ENCODE data around the gene FBLN1. TPM values are rescaled to one million over a fixed set of nuclear protein-coding genes. Genes with fewer than 3 reads are reported as not detected.

FBLN1 gene
- total and polyA plus RNA-seq, 2 of the 8 experiments (the other 6 are each of a cell fraction or from before 2014, with no cell fraction given) = 159 to 168 TPM

GRCh38 chr22:45647532-45648225 is 145.0 kb downstream of the FBLN1 start:
- Histone ChIP-seq H2BK15ac (ENCODE audit: low read length) (no peak overlapping the region), H2AFZ (ENCODE audit: low read length) (no peak overlapping the region), H3K79me1 (ENCODE audit: low read depth, low read length) (no peaks in the 10 kb centered on the region), H4K5ac (ENCODE audit: insufficient read length, low read depth, low read length) (no peak overlapping the region), H3K56ac (replicated peaks; ENCODE audit: insufficient read length, low read depth, low read length) (no peak overlapping the region), H3K36me3 (ENCODE audit: control insufficient read depth in 2 of 4, insufficient read depth in 4 of 4, low read length in 3 of 4) (no peaks in the 10 kb centered on the region), H2BK5ac (ENCODE audit: low read depth, low read length) (no peak overlapping the region), H4K91ac (replicated peaks; ENCODE audit: insufficient read length, low read length) (no peak overlapping the region), H3K4me2 (ENCODE audit: insufficient read depth in 1 of 2, low read depth in 2 of 2, low read length in 2 of 2) (no peak overlapping the region), H3K4me1 (replicated peaks in 1 of 4; ENCODE audit: control insufficient read depth in 3 of 4, insufficient read depth in 4 of 4, low read length in 3 of 4) (peaks cover 0 to 9% (median 5%) of the 10 kb centered on the region in 4 experiments; a peak in 5 of 7 replicates), H3K18ac (ENCODE audit: extremely low read depth, low read length) (no peak overlapping the region), H2AK5ac (ENCODE audit: low read depth, low read length) (no peak overlapping the region), H2BK120ac (replicated peaks; ENCODE audit: low read depth, low read length) (no peak overlapping the region), H3K14ac (ENCODE audit: insufficient read length) (no peak overlapping the region), H2BK20ac (ENCODE audit: low read length) (no peak overlapping the region), H3K23ac (ENCODE audit: insufficient read length) (no peak overlapping the region), H3K27ac (ENCODE audit: low read depth, low read length) (no peak overlapping the region), H3K9ac (replicated peaks in 1 of 4; ENCODE audit: extremely low read depth in 1 of 4, low read depth in 3 of 4, low read length in 3 of 4) (no peak overlapping the region), H4K8ac (ENCODE audit: extremely low read depth, insufficient read depth, low read length) (no peak overlapping the region), H3K9me3 (ENCODE audit: insufficient read depth in 2 of 2, low read depth in 1 of 2, low read length in 1 of 2) (no peaks in the 10 kb centered on the region), H3K79me2 (ENCODE audit: control insufficient read depth in 1 of 2, insufficient read depth in 2 of 2, low read length in 2 of 2) (no peaks in the 10 kb centered on the region), H4K20me1 (replicated peaks in 1 of 2; ENCODE audit: control insufficient read depth in 1 of 2, insufficient read depth in 2 of 2, low read length in 2 of 2) (no peaks in the 10 kb centered on the region), H3K23me2 (ENCODE audit: low read depth, low read length) (peaks cover 3% of the 10 kb centered on the region; the same call in 1 of the 2 replicates), H3K4ac (replicated peaks; ENCODE audit: insufficient read length, low read depth, low read length) (no peak overlapping the region), H3K27me3 (replicated peaks in 1 of 4; ENCODE audit: control insufficient read depth in 3 of 4, extremely low read depth in 1 of 4, insufficient read depth in 3 of 4, low read length in 3 of 4) (peaks cover 0 to 22% (median 8%) of the 10 kb centered on the region in 4 experiments; a peak in 5 of 7 replicates), H2BK12ac (ENCODE audit: low read depth, low read length) (0 out of 2 replicates have a peak overlapping the region, but pooled peaks have one; percentile 9), H3K4me3 (ENCODE audit: extremely low read depth in 1 of 4, insufficient read depth in 2 of 4, low read depth in 3 of 4, low read length in 4 of 4) (no peak overlapping the region)
- POLR2A ChIA-PET (ENCODE audit: partially characterized antibody) = no interaction called here
- FAIRE-seq (no peak), DNase-seq (ENCODE audit: low read depth in 1 of 2, low spot score in 2 of 2) (no peak)
- 93% methylated on average over 18 of the region's 18 CpGs; no CpG with 5 or more reads in 1 of the 2 experiments for WGBS, 2 experiments (ENCODE audit: extremely low coverage in 1 of 2, insufficient coverage in 1 of 2, insufficient read length in 1 of 2, insufficient replicate concordance in 2 of 2, low coverage in 1 of 2, low lambda C conversion rate in 2 of 2, missing lambda C conversion rate in 1 of 2)
- CTCF ChIA-PET (ENCODE audit: partially characterized antibody) = interaction anchor here (0.8 to 1.9 kb wide), 11 partner anchors 14 to 322 kb away, joined by 3 to 8 read pairs (median 3); no protein-coding TSS in a partner anchor
- TF ChIP-seq TAF7 (optimal IDR thresholded peaks at IDR 0.05; ENCODE audit: borderline replicate concordance, low read depth, low read length) (no peak), SRF (IDR thresholded peaks at IDR 0.05; ENCODE audit: low read depth, low read length) (no peak), TCF12 (IDR thresholded peaks at IDR 0.05; ENCODE audit: low read depth, low read length) (no peak), EP300 (IDR thresholded peaks at IDR 0.05; ENCODE audit: borderline replicate concordance in 1 of 2, low read depth in 2 of 2, low read length in 2 of 2) (no peak), NRF1 (IDR thresholded peaks at IDR 0.05; ENCODE audit: low read depth, low read length) (no peak), RFX5 (IDR thresholded peaks at IDR 0.05; ENCODE audit: borderline replicate concordance, low read depth, low read length) (no peak), NANOG (IDR thresholded peaks at IDR 0.05; ENCODE audit: insufficient read depth, low read depth, low read length, poor library complexity, severe bottlenecking) (no peak), MAFK (IDR thresholded peaks at IDR 0.05; ENCODE audit: low read depth, low read length) (no peak), SIN3A (conservative IDR thresholded peaks at IDR 0.05 in 1 of 2, IDR thresholded peaks at IDR 0.05 in 1 of 2; ENCODE audit: low read depth in 1 of 2, low read length in 2 of 2) (no peak), JUND (IDR thresholded peaks at IDR 0.05; ENCODE audit: low read length) (no peak), ASH2L (IDR thresholded peaks at IDR 0.05; ENCODE audit: low read length) (no peak), HDAC2 (IDR thresholded peaks at IDR 0.05; ENCODE audit: borderline replicate concordance in 1 of 2, low read depth in 2 of 2, low read length in 2 of 2) (no peak)

Data from H1 (cell line).